Fibroblast of lung (primary cell): ENCODE measurements around the gene LINGO3.

ENCODE experiments used
- EZH2 ChIP-seq: IDR thresholded peaks from 2 replicates; pipeline ENCODE4 v1.5.1; 2012; ENCODE audit warnings: low read length, control low read depth, mild to moderate bottlenecking; ENCODE audit errors: missing control alignments
- TF ChIP-seq, protein P1 (sequence below), 2 donors: IDR thresholded peaks in 1 of 2; conservative IDR thresholded peaks in 1 of 2; 1 replicate in 1 of 2; 2 replicates in 1 of 2; pipeline ENCODE4 v1.5.1; 2011 to 2012; ENCODE audit warnings: low read length in 2 of 2, control low read depth in 1 of 2, inconsistent platforms in 1 of 2, low read depth in 1 of 2, mild to moderate bottlenecking in 1 of 2

DNA sequence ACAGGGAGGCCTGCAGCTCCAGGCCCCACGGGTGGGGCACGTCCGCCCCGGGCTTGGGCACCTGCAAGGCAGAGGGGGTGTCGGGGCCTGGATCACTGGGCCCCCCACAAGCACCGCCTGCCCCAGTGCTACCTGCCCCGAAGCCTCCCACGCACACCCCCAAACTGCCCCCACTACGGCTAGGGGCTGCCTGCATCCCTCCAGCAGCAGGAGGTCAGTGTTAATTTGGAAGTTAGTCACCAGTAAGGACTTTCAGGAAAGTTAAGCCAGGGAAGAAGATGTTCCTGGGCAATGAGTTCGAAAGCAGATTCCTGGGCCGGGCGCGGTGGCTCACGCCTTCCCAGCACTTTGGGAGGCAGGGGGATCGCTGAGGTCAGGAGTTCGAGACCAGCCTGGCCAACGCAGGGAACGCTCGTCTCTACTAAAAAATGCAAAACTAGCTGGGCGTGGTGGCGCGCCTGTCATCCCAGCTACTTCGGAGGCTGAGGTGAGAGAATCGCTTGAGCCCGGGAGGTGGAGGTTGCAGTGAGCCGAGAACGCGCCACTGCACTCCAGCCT, 31.4 kb downstream of the LINGO3 start:
- TF ChIP-seq, protein P1, sequence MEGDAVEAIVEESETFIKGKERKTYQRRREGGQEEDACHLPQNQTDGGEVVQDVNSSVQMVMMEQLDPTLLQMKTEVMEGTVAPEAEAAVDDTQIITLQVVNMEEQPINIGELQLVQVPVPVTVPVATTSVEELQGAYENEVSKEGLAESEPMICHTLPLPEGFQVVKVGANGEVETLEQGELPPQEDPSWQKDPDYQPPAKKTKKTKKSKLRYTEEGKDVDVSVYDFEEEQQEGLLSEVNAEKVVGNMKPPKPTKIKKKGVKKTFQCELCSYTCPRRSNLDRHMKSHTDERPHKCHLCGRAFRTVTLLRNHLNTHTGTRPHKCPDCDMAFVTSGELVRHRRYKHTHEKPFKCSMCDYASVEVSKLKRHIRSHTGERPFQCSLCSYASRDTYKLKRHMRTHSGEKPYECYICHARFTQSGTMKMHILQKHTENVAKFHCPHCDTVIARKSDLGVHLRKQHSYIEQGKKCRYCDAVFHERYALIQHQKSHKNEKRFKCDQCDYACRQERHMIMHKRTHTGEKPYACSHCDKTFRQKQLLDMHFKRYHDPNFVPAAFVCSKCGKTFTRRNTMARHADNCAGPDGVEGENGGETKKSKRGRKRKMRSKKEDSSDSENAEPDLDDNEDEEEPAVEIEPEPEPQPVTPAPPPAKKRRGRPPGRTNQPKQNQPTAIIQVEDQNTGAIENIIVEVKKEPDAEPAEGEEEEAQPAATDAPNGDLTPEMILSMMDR (conservative IDR thresholded peaks at IDR 0.05 in 1 of 2, IDR thresholded peaks at IDR 0.05 in 1 of 2; ENCODE audit: low read depth in 1 of 2, low read length in 2 of 2) = no peak
- no peak for TF ChIP-seq EZH2
